ENCODE data around the gene PCDH15.

Gene PCDH15

GRCh38 chr10:53990799-53991238 is 810.2 kb downstream of the PCDH15 start:
- Histone ChIP-seq H3K14ac (ENCODE audit: low read length) (no peak overlapping the region), H2BK15ac (ENCODE audit: low read length) (no peak overlapping the region), H3K27me3 (ENCODE audit: control insufficient read depth in 3 of 3, insufficient read depth in 3 of 3, low read depth in 1 of 3, low read length in 3 of 3) (no peaks in the 10 kb centered on the region), H3K4me1 (ENCODE audit: control insufficient read depth in 2 of 2, insufficient read depth in 1 of 2, low read depth in 1 of 2, low read length in 2 of 2) (no peaks in the 10 kb centered on the region), H3K4ac (ENCODE audit: low read length) (no peak overlapping the region), H3K27ac (replicated peaks; ENCODE audit: low read length) (no peak overlapping the region), H3K4me3 (ENCODE audit: low read length in 2 of 2) (no peak overlapping the region), H4K8ac (ENCODE audit: low read depth, low read length) (no peak overlapping the region), H2AFZ (ENCODE audit: low read length) (no peak overlapping the region), H3K18ac (ENCODE audit: low read length) (no peak overlapping the region), H3K4me2 (ENCODE audit: insufficient read depth, low read length, poor library complexity, severe bottlenecking) (no peak overlapping the region), H3K79me1 (ENCODE audit: low read depth, low read length) (no peaks in the 10 kb centered on the region), H3K36me3 (replicated peaks in 1 of 2; ENCODE audit: control insufficient read depth in 2 of 2, insufficient read depth in 2 of 2, low read length in 2 of 2) (no peaks in the 10 kb centered on the region), H2BK5ac (ENCODE audit: low read length) (no peak overlapping the region), H3K9ac (ENCODE audit: low read depth, low read length, poor library complexity) (no peak overlapping the region), H2BK12ac (ENCODE audit: low read length) (no peak overlapping the region), H3K23ac (ENCODE audit: low read depth, low read length, poor library complexity) (no peak overlapping the region), H3K9me3 (replicated peaks in 1 of 2; ENCODE audit: control insufficient read depth in 2 of 2, insufficient read depth in 1 of 2, low read depth in 1 of 2, low read length in 2 of 2) (no peaks in the 10 kb centered on the region), H2AK5ac (ENCODE audit: low read depth, low read length) (no peak overlapping the region), H2BK120ac (ENCODE audit: low read depth, low read length) (no peak overlapping the region), H4K91ac (ENCODE audit: low read depth, low read length, poor library complexity) (no peak overlapping the region)
- WGBS, 2 donors (ENCODE audit: extremely low coverage in 2 of 2, insufficient read length in 2 of 2, insufficient replicate concordance in 1 of 2) = no CpG with 5 or more reads among the region's 28 CpGs
- DNase-seq (ENCODE audit: low spot score) = no peak

- no peaks in the 10 kb centered on the region for H3K27me3 ChIP-seq (ENCODE audit: control insufficient read depth in 3 of 3, insufficient read depth in 3 of 3, low read depth in 1 of 3, low read length in 3 of 3)
- H3K4me1 ChIP-seq (ENCODE audit: control insufficient read depth in 2 of 2, insufficient read depth in 1 of 2, low read depth in 1 of 2, low read length in 2 of 2) = no peaks in the 10 kb centered on the region
- no peak overlapping the region for H2AFZ ChIP-seq (ENCODE audit: low read length)
- no peak overlapping the region for H3K4me3 ChIP-seq (ENCODE audit: low read length in 2 of 2)
- no peak overlapping the region for H4K8ac ChIP-seq (ENCODE audit: low read depth, low read length)
- H3K4me2 ChIP-seq (ENCODE audit: insufficient read depth, low read length, poor library complexity, severe bottlenecking) = no peak overlapping the region
- no peak overlapping the region for H2BK12ac ChIP-seq (ENCODE audit: low read length)
- no peak overlapping the region for H2BK120ac ChIP-seq (ENCODE audit: low read depth, low read length)
- H3K36me3 ChIP-seq (replicated peaks in 1 of 2; ENCODE audit: control insufficient read depth in 2 of 2, insufficient read depth in 2 of 2, low read length in 2 of 2) = no peaks in the 10 kb centered on the region
- no peak overlapping the region for H2AK5ac ChIP-seq (ENCODE audit: low read depth, low read length)
- no peak overlapping the region for H3K9ac ChIP-seq (ENCODE audit: low read depth, low read length, poor library complexity)
- no peaks in the 10 kb centered on the region for H3K9me3 ChIP-seq (replicated peaks in 1 of 2; ENCODE audit: control insufficient read depth in 2 of 2, insufficient read depth in 1 of 2, low read depth in 1 of 2, low read length in 2 of 2)
- H3K79me1 ChIP-seq (ENCODE audit: low read depth, low read length) = no peaks in the 10 kb centered on the region
- DNase-seq (ENCODE audit: low spot score) = no peak
- H3K4ac ChIP-seq (ENCODE audit: low read length) = no peak overlapping the region
- no CpG with 5 or more reads among the region's 3 CpGs for WGBS, 2 donors (ENCODE audit: extremely low coverage in 2 of 2, insufficient read length in 2 of 2, insufficient replicate concordance in 1 of 2)
- no peak overlapping the region for H3K14ac ChIP-seq (ENCODE audit: low read length)
- H3K23ac ChIP-seq (ENCODE audit: low read depth, low read length, poor library complexity) = no peak overlapping the region
- H3K27ac ChIP-seq (replicated peaks; ENCODE audit: low read length) = no peak overlapping the region
- no peak overlapping the region for H2BK15ac ChIP-seq (ENCODE audit: low read length)
- H3K18ac ChIP-seq (ENCODE audit: low read length) = no peak overlapping the region
- H2BK5ac ChIP-seq (ENCODE audit: low read length) = no peak overlapping the region
- no peak overlapping the region for H4K91ac ChIP-seq (ENCODE audit: low read depth, low read length, poor library complexity)
Measured at GRCh38 chr10:53983431-53983830, 817.6 kb downstream of the PCDH15 start.

- H3K4me2 ChIP-seq (ENCODE audit: insufficient read depth, low read length, poor library complexity, severe bottlenecking) = no peak overlapping the region
- no peak for DNase-seq (ENCODE audit: low spot score)
- H4K91ac ChIP-seq (ENCODE audit: low read depth, low read length, poor library complexity) = no peak overlapping the region
- H2BK12ac ChIP-seq (ENCODE audit: low read length) = no peak overlapping the region
- no peak overlapping the region for H3K9ac ChIP-seq (ENCODE audit: low read depth, low read length, poor library complexity)
- H2BK5ac ChIP-seq (ENCODE audit: low read length) = no peak overlapping the region
- H3K79me1 ChIP-seq (ENCODE audit: low read depth, low read length) = no peaks in the 10 kb centered on the region
- no peak overlapping the region for H3K27ac ChIP-seq (replicated peaks; ENCODE audit: low read length)
- no peak overlapping the region for H3K18ac ChIP-seq (ENCODE audit: low read length)
- H2BK15ac ChIP-seq (ENCODE audit: low read length) = no peak overlapping the region
- no peaks in the 10 kb centered on the region for H3K36me3 ChIP-seq (replicated peaks in 1 of 2; ENCODE audit: control insufficient read depth in 2 of 2, insufficient read depth in 2 of 2, low read length in 2 of 2)
- no peak overlapping the region for H3K4me3 ChIP-seq (ENCODE audit: low read length in 2 of 2)
- H2AK5ac ChIP-seq (ENCODE audit: low read depth, low read length) = no peak overlapping the region
- no peak overlapping the region for H2BK120ac ChIP-seq (ENCODE audit: low read depth, low read length)
- H3K23ac ChIP-seq (ENCODE audit: low read depth, low read length, poor library complexity) = no peak overlapping the region
- no peak overlapping the region for H3K14ac ChIP-seq (ENCODE audit: low read length)
- H3K27me3 ChIP-seq (ENCODE audit: control insufficient read depth in 3 of 3, insufficient read depth in 3 of 3, low read depth in 1 of 3, low read length in 3 of 3) = no peaks in the 10 kb centered on the region
- no peaks in the 10 kb centered on the region for H3K9me3 ChIP-seq (replicated peaks in 1 of 2; ENCODE audit: control insufficient read depth in 2 of 2, insufficient read depth in 1 of 2, low read depth in 1 of 2, low read length in 2 of 2)
- H3K4me1 ChIP-seq (ENCODE audit: control insufficient read depth in 2 of 2, insufficient read depth in 1 of 2, low read depth in 1 of 2, low read length in 2 of 2) = no peaks in the 10 kb centered on the region
- no peak overlapping the region for H3K4ac ChIP-seq (ENCODE audit: low read length)
- no CpG with 5 or more reads among the region's 3 CpGs for WGBS, 2 donors (ENCODE audit: extremely low coverage in 2 of 2, insufficient read length in 2 of 2, insufficient replicate concordance in 1 of 2)
- H2AFZ ChIP-seq (ENCODE audit: low read length) = no peak overlapping the region
- H4K8ac ChIP-seq (ENCODE audit: low read depth, low read length) = no peak overlapping the region
Measured at GRCh38 chr10:53980210-53980609, 820.8 kb downstream of the PCDH15 start.

GRCh38 chr10:53978301-53978700 is 822.7 kb downstream of the PCDH15 start:
- H3K23ac ChIP-seq (ENCODE audit: low read depth, low read length, poor library complexity) = no peak overlapping the region
- no peaks in the 10 kb centered on the region for H3K79me1 ChIP-seq (ENCODE audit: low read depth, low read length)
- no peaks in the 10 kb centered on the region for H3K27me3 ChIP-seq (ENCODE audit: control insufficient read depth in 3 of 3, insufficient read depth in 3 of 3, low read depth in 1 of 3, low read length in 3 of 3)
- H3K27ac ChIP-seq (replicated peaks; ENCODE audit: low read length) = no peak overlapping the region
- H2AFZ ChIP-seq (ENCODE audit: low read length) = no peak overlapping the region
- no peak for DNase-seq (ENCODE audit: low spot score)
- H3K18ac ChIP-seq (ENCODE audit: low read length) = no peak overlapping the region
- H3K4ac ChIP-seq (ENCODE audit: low read length) = no peak overlapping the region
- no peak overlapping the region for H3K9ac ChIP-seq (ENCODE audit: low read depth, low read length, poor library complexity)
- H2BK15ac ChIP-seq (ENCODE audit: low read length) = no peak overlapping the region
- H3K14ac ChIP-seq (ENCODE audit: low read length) = no peak overlapping the region
- WGBS, 2 donors (ENCODE audit: extremely low coverage in 2 of 2, insufficient read length in 2 of 2, insufficient replicate concordance in 1 of 2) = no CpG with 5 or more reads among the region's 3 CpGs
- H3K4me2 ChIP-seq (ENCODE audit: insufficient read depth, low read length, poor library complexity, severe bottlenecking) = no peak overlapping the region
- H3K4me1 ChIP-seq (ENCODE audit: control insufficient read depth in 2 of 2, insufficient read depth in 1 of 2, low read depth in 1 of 2, low read length in 2 of 2) = no peaks in the 10 kb centered on the region
- H2AK5ac ChIP-seq (ENCODE audit: low read depth, low read length) = no peak overlapping the region
- no peak overlapping the region for H3K4me3 ChIP-seq (ENCODE audit: low read length in 2 of 2)
- no peaks in the 10 kb centered on the region for H3K9me3 ChIP-seq (replicated peaks in 1 of 2; ENCODE audit: control insufficient read depth in 2 of 2, insufficient read depth in 1 of 2, low read depth in 1 of 2, low read length in 2 of 2)
- H4K91ac ChIP-seq (ENCODE audit: low read depth, low read length, poor library complexity) = no peak overlapping the region
- no peaks in the 10 kb centered on the region for H3K36me3 ChIP-seq (replicated peaks in 1 of 2; ENCODE audit: control insufficient read depth in 2 of 2, insufficient read depth in 2 of 2, low read length in 2 of 2)
- no peak overlapping the region for H4K8ac ChIP-seq (ENCODE audit: low read depth, low read length)
- H2BK12ac ChIP-seq (ENCODE audit: low read length) = no peak overlapping the region
- H2BK120ac ChIP-seq (ENCODE audit: low read depth, low read length) = no peak overlapping the region
- no peak overlapping the region for H2BK5ac ChIP-seq (ENCODE audit: low read length)

Measured in neuronal stem cell (in vitro differentiated cells).